Adrenal gland (tissue), 5 donors: ENCODE data around the gene NTSR2.

ENCODE experiments used
- POLR2A ChIP-seq, 2 donors: fragments of 450-650 bp; IDR thresholded peaks; one replicate each; pipeline ENCODE4 v1.6.1; 2017; ENCODE audit warnings: antibody characterized with exemption in 2 of 2, mild to moderate bottlenecking in 2 of 2, moderate library complexity in 1 of 2
- TF ChIP-seq, protein P1 (sequence below), 6 experiments: fragments of 450-650 bp in 4 of 6; fragments of 200-600 bp in 2 of 6; sonication (generic) in 1 of 6; IDR thresholded peaks; 1 replicate in 5 of 6; 2 replicates in 1 of 6; pipeline versions ENCODE4 v1.5.1 to v1.8.0; 2016 to 2021; ENCODE audit warnings: antibody characterized with exemption in 6 of 6, mild to moderate bottlenecking in 2 of 6, moderate library complexity in 1 of 6
- donor health status: DM: no; HTN: no; CAD: no.

DNA sequence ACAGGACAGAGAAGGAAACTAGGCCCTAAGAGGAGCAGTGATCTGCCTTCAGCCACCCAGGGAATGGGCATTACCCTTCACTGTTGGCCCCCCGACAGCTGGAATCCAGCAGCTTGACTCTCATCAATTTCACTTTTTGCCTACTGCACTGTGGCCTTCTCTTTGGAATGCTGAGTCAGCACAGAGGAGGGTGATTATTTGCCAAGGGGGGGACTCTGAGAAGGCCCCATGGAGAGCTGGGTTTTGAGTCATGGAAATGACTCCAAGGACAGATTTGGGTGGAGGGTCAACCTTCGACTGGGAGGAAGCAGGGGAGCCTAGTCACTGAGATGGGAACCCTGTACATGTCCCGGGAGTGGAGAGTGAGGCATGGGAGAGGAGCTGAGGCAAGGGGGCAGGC, 38.1 kb upstream of the NTSR2 start:
- no peak for TF ChIP-seq POLR2A (IDR thresholded peaks at IDR 0.05)
- TF ChIP-seq, protein P1, sequence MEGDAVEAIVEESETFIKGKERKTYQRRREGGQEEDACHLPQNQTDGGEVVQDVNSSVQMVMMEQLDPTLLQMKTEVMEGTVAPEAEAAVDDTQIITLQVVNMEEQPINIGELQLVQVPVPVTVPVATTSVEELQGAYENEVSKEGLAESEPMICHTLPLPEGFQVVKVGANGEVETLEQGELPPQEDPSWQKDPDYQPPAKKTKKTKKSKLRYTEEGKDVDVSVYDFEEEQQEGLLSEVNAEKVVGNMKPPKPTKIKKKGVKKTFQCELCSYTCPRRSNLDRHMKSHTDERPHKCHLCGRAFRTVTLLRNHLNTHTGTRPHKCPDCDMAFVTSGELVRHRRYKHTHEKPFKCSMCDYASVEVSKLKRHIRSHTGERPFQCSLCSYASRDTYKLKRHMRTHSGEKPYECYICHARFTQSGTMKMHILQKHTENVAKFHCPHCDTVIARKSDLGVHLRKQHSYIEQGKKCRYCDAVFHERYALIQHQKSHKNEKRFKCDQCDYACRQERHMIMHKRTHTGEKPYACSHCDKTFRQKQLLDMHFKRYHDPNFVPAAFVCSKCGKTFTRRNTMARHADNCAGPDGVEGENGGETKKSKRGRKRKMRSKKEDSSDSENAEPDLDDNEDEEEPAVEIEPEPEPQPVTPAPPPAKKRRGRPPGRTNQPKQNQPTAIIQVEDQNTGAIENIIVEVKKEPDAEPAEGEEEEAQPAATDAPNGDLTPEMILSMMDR (IDR thresholded peaks at IDR 0.05) = no peak
